Vagina (tissue), 2 donors: ENCODE data around the gene CTDSPL. TPM values are rescaled to one million over a fixed set of nuclear protein-coding genes. Genes with fewer than 3 reads are reported as not detected.

Experiments
- DNase-seq, 2 donors: peaks; one replicate each; pipeline ENCODE4 v3.0.0-alpha.2; 2017; ENCODE audit errors: extremely low spot score in 2 of 2
- H3K27ac ChIP-seq: fragments of 200-600 bp; sonication (generic); one replicate; pipeline ENCODE4 v1.5.1; 2019
- H3K27me3 ChIP-seq: fragments of 200-600 bp; sonication (generic); one replicate; pipeline ENCODE4 v1.5.1; 2019
- H3K36me3 ChIP-seq, 2 donors: fragments of 200-600 bp; sonication (generic); one replicate each; pipeline ENCODE4 v1.5.1; 2017 to 2019
- H3K4me1 ChIP-seq: fragments of 200-600 bp; sonication (generic); one replicate; pipeline ENCODE4 v1.5.1; 2019
- H3K4me3 ChIP-seq, 2 donors: fragments of 200-600 bp; sonication (generic); 1 replicate in 1 of 2; 2 replicates in 1 of 2; pipeline ENCODE4 v1.5.1; 2016 to 2019
- H3K9me3 ChIP-seq: fragments of 200-600 bp; sonication (generic); one replicate; pipeline ENCODE4 v1.5.1; 2019
- POLR2A ChIP-seq, 2 donors: fragments of 450-650 bp; IDR thresholded peaks; one replicate each; pipeline ENCODE4 v1.6.1; 2017; ENCODE audit warnings: antibody characterized with exemption in 2 of 2, mild to moderate bottlenecking in 2 of 2, moderate library complexity in 2 of 2
- POLR2AphosphoS5 ChIP-seq, 2 donors: sonication (generic); formaldehyde crosslinking; IDR thresholded peaks; one replicate each; pipeline ENCODE4 v1.9.0; 2017; ENCODE audit warnings: antibody characterized with exemption in 2 of 2, mild to moderate bottlenecking in 2 of 2, low read depth in 1 of 2; ENCODE audit not compliant: insufficient read depth in 1 of 2
- intact Hi-C: fragments of 100-400 bp; cut with DNase I; formaldehyde crosslinking; loops from one replicate; pipeline ENCODE4 v1.15.1; 2023
- total RNA-seq: library from RNA; depleted of rRNA; stranded (reverse); fragments of >200 nt; gene quantifications from one replicate; pipeline ENCODE4 v1.2.3, GENCODE V29; 2016
- TF ChIP-seq, protein P1 (sequence below), 3 experiments: fragments of 450-650 bp in 2 of 3; fragments of 200-600 bp in 1 of 3; sonication (generic) in 1 of 3; IDR thresholded peaks; one replicate each; pipeline ENCODE4 v1.5.1; 2017 to 2019; ENCODE audit warnings: antibody characterized with exemption in 3 of 3, mild to moderate bottlenecking in 2 of 3, moderate library complexity in 2 of 3

Gene CTDSPL
- total RNA-seq, 1 donor from 2014 or later: 28.0 TPM

DNA sequence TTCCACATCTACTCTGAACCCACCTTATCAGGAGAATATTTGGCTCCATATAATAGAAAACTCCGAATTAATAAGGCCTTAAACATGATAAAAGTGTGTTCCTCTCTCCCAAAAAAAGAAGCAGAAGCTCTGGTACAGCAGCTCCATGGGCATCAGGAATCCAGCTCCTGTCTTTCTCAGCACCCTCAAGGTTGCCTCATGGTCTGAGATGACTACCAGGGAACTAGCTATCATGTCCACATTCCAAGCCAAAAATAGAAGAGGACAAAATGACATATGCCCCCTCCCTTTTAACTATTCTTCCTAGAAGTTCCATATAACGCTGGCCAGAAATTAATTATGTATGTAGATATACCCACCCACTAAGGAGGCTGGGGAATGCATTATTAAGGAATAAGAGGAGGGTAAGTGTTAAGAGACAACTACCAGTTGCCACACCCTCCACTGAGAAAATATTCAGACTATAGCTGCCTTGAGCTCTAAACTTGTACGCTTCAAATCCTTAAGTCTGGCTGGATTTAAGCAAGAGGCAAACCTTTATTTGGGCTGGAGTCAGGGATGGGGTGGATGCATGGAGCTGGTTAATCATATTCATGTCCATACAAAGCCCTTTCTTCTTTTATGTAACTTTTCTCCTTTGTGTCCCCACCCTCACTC lies 35.8 kb upstream of the CTDSPL start:
- no peak overlapping the region for H3K27ac ChIP-seq
- peaks cover 17% of the 10 kb centered on the region for H3K4me1 ChIP-seq
- intact Hi-C loops: no loop called here
- no peaks in the 10 kb centered on the region for H3K27me3 ChIP-seq
- no peak overlapping the region for H3K4me3 ChIP-seq
- H3K9me3 ChIP-seq: no peaks in the 10 kb centered on the region
- no peak for DNase-seq
- no peaks in the 10 kb centered on the region for H3K36me3 ChIP-seq
- no peak for TF ChIP-seq POLR2AphosphoS5 (IDR thresholded peaks at IDR 0.05; ENCODE audit: insufficient read depth in 1 of 2, low read depth in 1 of 2)
- TF ChIP-seq, protein P1, sequence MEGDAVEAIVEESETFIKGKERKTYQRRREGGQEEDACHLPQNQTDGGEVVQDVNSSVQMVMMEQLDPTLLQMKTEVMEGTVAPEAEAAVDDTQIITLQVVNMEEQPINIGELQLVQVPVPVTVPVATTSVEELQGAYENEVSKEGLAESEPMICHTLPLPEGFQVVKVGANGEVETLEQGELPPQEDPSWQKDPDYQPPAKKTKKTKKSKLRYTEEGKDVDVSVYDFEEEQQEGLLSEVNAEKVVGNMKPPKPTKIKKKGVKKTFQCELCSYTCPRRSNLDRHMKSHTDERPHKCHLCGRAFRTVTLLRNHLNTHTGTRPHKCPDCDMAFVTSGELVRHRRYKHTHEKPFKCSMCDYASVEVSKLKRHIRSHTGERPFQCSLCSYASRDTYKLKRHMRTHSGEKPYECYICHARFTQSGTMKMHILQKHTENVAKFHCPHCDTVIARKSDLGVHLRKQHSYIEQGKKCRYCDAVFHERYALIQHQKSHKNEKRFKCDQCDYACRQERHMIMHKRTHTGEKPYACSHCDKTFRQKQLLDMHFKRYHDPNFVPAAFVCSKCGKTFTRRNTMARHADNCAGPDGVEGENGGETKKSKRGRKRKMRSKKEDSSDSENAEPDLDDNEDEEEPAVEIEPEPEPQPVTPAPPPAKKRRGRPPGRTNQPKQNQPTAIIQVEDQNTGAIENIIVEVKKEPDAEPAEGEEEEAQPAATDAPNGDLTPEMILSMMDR (IDR thresholded peaks at IDR 0.05): no peak
- no peak for TF ChIP-seq POLR2A (IDR thresholded peaks at IDR 0.05)

DNA sequence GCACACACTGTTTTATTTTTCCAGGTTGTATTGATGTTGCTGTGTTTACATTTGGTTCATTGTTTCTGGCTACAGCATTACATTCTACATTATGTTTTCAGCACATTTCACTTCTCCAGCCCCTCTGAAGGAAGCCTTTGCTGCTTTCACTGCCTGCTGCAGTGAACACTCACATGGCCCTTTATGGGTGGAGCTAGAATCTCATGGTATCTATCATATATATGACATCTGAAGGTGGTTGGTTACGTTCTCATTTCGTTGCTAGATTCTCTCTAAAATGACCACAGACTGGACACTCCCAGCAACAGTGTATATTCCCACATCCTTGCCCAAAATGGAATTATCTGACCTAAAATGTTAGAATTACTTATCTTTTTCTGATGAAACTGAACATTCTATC lies 35.2 kb upstream of the CTDSPL start:
- no peak for DNase-seq

DNA sequence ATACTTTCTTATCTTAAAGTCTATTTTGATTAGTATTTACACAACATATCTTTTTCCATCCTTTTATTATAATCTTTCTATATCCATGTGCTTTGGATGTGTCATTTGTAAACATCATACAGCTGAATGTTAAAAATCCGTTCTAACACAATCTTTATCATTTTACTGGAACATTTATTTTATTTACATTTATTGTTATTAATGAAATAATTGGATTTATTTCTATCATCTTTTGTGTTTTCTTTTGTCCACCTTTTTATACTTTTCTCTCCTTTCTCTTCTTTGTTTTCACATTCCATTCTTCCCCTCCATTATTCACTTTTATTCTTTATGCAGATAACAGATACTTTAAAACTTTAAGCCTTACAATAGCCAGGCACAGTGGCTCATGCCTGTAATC lies 34.7 kb upstream of the CTDSPL start:
- Histone ChIP-seq H3K27me3 (no peaks in the 10 kb centered on the region), H3K9me3 (no peaks in the 10 kb centered on the region), H3K27ac (no peak overlapping the region), H3K36me3 (no peaks in the 10 kb centered on the region), H3K4me1 (peaks cover 17% of the 10 kb centered on the region), H3K4me3 (no peak overlapping the region)
- DNase-seq: no peak
- intact Hi-C loops: no loop called here
- TF ChIP-seq POLR2AphosphoS5 (IDR thresholded peaks at IDR 0.05; ENCODE audit: insufficient read depth in 1 of 2, low read depth in 1 of 2) (no peak), POLR2A (IDR thresholded peaks at IDR 0.05) (no peak)

More for the DNA sequence above, 35.2 kb upstream of the CTDSPL start:
- no peak for TF ChIP-seq POLR2AphosphoS5 (IDR thresholded peaks at IDR 0.05; ENCODE audit: insufficient read depth in 1 of 2, low read depth in 1 of 2)
- TF ChIP-seq POLR2A (IDR thresholded peaks at IDR 0.05): no peak
- TF ChIP-seq, protein P1 (IDR thresholded peaks at IDR 0.05): no peak
- H3K36me3 ChIP-seq: no peaks in the 10 kb centered on the region
- H3K27ac ChIP-seq: no peak overlapping the region
- peaks cover 17% of the 10 kb centered on the region for H3K4me1 ChIP-seq
- no peaks in the 10 kb centered on the region for H3K9me3 ChIP-seq
- no peak overlapping the region for H3K4me3 ChIP-seq
- intact Hi-C loops: no loop called here
- no peaks in the 10 kb centered on the region for H3K27me3 ChIP-seq

DNA sequence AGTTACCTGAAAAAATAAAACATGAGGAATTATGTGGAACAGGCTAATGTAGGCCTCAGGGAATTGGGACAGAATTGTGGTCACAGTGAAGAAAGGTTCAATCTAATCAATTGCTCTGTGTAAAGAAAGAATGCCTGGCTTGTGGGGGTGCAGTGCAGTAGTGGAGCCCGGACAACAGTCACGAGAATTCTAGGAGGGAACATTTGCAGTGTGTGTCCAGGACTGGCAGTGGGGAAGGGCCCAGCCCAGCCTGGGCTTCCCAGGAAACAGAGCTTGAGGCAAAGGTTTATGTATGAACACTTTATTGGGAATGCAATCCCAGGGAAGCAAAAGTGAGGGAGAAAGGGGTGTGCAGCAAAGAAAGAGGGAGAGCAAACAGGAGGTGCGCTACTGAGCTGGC lies 29.2 kb upstream of the CTDSPL start:
- no peak overlapping the region for H3K4me3 ChIP-seq
- H3K27ac ChIP-seq: no peak overlapping the region
- no peaks in the 10 kb centered on the region for H3K27me3 ChIP-seq
- H3K36me3 ChIP-seq: no peaks in the 10 kb centered on the region
- TF ChIP-seq, protein P1 (IDR thresholded peaks at IDR 0.05): no peak
- TF ChIP-seq POLR2A (IDR thresholded peaks at IDR 0.05) (no peak), POLR2AphosphoS5 (IDR thresholded peaks at IDR 0.05; ENCODE audit: insufficient read depth in 1 of 2, low read depth in 1 of 2) (no peak)
- no peaks in the 10 kb centered on the region for H3K4me1 ChIP-seq
- no peaks in the 10 kb centered on the region for H3K9me3 ChIP-seq
- no peak for DNase-seq
- intact Hi-C loops: no loop called here

DNA sequence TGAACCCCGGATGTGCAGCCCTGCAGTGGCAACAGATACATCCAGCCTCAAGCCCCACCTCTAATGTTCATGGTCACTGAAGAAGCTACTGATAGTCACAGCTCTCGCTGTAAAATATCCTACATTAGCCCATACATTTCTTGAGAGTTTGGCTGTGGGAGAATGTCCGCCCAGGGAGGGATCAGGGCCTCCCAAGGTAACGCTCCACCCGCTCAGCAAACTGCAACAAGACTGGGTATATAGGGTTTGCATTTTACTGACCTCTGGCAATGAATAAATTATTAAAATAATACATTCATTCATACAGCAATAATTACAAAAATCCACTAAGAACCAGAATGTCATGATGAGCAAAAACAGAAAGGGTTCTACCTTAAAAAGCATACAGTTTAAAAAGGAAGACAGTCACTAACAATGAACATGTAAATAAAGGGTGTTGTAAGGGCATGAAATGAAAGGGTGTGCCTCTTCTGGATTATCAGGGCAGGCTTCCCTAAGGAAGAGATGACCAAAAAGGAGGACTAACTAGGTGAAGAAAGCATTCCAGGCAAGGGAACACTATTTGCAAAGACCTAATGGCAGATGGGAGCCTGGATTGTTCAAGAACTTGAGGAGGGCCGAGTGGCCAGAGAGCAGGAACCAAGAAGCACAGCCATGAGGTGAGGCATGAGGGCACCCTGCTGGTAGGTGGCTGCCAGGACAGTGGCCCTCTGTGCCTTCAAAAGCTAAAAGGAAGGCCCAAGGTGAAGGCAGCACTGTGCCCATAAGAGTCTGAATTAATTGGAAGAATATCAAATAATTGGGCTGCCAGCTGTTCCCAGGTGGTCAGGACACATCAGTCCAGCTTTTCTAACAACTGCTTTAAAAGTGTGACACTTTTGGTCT lies 28.1 kb upstream of the CTDSPL start:
- Histone ChIP-seq H3K27me3 (no peaks in the 10 kb centered on the region), H3K4me3 (no peak overlapping the region), H3K9me3 (no peaks in the 10 kb centered on the region), H3K36me3 (no peaks in the 10 kb centered on the region), H3K4me1 (no peaks in the 10 kb centered on the region), H3K27ac (no peak overlapping the region)
- intact Hi-C loops: no loop called here
- TF ChIP-seq, protein P1 (IDR thresholded peaks at IDR 0.05): no peak
- TF ChIP-seq POLR2A (IDR thresholded peaks at IDR 0.05) (no peak), POLR2AphosphoS5 (IDR thresholded peaks at IDR 0.05; ENCODE audit: insufficient read depth in 1 of 2, low read depth in 1 of 2) (no peak)
- no peak for DNase-seq
